Activated CD4-positive, alpha-beta T cell treated with anti-CD3 and anti-CD28 coated beads for 4 hours (primary cell): Measurements from ENCODE around the gene C12orf43.

ENCODE experiments used
- DNase-seq, 2 donors: peaks; one replicate each; pipeline ENCODE4 v3.0.0-alpha.2; 2020

C12orf43 gene

DNA sequence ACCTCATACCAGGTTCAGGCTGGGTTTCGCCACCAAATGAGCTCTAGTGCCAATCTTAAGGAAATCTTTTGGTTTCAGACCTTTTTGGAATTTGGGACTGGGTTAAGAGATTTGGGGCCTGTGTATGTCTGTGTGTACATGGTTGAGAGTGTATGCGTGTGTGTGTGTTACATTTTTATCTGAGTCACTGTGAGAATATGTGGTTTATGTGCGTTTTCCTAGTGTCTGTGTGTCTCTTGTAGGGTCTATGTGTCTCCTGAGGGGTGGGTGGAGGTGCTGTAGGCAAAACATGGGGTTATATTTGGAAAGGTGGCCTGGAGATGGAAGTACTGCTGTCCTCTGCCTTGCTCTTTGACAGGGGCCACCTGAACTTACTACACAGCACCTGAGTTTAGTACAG is 17.9 kb downstream of the C12orf43 start:
- no peak for DNase-seq

DNA sequence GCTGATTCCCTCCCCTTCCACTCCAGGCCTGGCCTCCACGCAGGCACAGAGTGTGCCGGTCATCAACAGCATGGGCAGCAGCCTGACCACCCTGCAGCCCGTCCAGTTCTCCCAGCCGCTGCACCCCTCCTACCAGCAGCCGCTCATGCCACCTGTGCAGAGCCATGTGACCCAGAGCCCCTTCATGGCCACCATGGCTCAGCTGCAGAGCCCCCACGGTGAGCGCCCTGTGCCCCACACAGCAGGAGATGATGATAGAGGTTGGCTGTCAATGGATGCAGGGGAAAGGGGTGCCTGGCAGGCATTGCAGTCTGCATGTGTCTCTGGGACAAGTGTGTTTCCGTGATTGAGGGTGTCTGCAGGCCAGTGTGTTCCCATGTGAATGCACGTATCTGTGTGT is 18.8 kb downstream of the C12orf43 start:
- no peak for DNase-seq

DNA sequence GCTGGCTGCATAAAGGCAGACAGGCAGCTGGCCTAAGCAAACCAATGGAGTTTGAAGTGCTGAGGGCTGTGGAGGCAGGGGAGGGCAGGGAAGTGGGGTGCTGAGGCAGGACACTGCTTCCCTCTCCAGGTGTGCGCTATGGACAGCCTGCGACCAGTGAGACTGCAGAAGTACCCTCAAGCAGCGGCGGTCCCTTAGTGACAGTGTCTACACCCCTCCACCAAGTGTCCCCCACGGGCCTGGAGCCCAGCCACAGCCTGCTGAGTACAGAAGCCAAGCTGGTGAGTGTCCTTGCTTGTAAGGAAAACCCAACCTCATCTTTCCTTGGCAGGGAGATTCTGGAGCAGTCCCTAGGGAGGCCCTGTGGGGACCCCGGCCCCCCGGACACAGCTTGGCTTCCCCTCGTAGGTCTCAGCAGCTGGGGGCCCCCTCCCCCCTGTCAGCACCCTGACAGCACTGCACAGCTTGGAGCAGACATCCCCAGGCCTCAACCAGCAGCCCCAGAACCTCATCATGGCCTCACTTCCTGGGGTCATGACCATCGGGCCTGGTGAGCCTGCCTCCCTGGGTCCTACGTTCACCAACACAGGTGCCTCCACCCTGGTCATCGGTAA is 20.0 kb downstream of the C12orf43 start:
- no peak for DNase-seq

DNA sequence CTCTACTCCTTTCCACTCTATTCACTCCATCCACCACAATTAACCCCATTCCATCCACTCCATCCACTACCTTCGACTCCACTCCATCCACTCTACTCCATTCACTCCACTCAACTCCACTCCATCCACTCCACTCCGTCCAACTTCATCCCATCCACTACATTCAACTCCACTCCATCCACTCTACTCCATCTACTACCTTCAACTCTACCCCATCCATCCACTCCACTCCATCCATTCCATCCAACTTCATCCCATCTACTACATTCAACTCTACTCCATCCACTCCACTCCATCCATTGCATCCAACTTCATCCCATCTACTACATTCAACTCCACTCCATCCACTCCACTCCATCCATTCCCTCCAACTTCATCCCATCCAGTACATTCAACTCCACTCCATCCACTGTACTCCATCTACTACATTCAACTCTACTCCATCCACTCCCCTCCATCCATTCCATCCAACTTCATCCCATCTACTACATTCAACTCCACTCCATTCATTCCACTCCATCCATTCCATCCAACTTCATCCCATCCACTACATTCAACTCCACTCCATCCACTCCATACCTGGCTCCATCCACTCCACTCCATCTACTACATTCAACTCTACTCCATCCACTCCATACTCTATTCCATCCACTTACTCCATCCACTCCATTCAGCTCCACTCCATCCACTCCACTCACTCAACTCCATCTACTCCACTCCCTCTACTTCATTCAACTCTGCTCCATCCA is 21.5 kb downstream of the C12orf43 start:
- DNase-seq = no peak

DNA sequence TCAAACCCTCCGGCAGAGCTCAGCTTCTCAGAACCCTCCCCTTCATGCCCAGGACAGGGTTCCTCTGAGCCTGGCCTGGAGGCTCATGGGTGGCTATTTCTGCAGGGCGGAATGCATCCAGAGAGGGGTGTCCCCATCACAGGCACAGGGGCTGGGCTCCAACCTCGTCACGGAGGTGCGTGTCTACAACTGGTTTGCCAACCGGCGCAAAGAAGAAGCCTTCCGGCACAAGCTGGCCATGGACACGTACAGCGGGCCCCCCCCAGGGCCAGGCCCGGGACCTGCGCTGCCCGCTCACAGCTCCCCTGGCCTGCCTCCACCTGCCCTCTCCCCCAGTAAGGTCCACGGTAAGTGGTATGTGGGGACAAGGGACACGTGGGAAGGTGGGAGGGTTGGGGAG is 22.2 kb downstream of the C12orf43 start:
- DNase-seq = no peak

DNA sequence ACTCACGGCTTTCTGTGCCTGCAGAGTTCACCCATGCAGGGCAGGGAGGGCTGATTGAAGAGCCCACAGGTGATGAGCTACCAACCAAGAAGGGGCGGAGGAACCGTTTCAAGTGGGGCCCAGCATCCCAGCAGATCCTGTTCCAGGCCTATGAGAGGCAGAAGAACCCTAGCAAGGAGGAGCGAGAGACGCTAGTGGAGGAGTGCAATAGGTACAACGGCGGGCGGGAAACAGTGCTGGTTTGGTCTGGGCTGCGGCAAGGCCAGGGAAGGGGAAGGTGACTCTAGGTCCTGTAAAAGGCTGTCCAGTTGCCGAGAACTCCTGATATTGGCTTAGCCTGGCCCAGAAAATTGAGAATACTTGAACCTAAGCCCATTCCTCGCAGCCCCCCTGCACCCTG is 22.8 kb downstream of the C12orf43 start:
- no peak for DNase-seq

DNA sequence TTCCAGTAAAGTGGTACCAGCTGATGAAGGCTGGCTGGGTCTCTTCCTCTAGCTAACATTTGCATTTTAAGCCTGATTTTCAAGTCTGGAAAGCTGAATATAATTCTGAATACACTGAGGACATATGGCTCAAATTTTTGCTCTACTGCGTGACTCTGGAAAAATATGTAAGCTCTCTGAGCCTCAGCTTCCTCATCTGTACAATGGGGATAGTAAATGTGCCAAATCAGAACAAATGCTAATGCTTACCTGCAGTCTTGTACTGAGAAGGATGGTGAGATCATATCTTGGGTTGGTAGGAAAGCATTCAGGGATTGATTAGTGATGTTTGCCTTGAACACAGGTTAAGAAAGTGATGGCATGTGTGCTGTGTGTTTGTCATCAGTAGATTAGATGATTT is 23.3 kb downstream of the C12orf43 start:
- DNase-seq = no peak

DNA sequence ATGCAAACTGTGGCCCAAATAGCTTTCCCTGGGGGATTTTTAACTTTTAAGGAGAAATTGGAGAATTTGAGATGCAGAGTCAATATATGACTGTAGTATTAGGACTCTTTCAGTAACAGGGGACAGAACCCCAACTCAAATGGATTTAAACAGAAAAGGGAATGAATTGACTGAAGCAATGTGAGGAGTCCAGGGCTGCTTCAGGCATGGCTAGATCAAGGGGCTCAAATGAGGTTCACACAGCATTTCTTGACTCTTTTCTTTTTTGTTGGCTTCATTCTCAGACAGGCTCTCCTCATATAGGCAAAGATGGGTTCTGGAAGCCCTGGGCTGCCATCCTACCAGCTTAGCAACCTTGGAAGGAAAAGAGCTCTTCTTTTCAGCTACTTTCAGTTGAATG is 24.3 kb downstream of the C12orf43 start:
- no peak for DNase-seq

DNA sequence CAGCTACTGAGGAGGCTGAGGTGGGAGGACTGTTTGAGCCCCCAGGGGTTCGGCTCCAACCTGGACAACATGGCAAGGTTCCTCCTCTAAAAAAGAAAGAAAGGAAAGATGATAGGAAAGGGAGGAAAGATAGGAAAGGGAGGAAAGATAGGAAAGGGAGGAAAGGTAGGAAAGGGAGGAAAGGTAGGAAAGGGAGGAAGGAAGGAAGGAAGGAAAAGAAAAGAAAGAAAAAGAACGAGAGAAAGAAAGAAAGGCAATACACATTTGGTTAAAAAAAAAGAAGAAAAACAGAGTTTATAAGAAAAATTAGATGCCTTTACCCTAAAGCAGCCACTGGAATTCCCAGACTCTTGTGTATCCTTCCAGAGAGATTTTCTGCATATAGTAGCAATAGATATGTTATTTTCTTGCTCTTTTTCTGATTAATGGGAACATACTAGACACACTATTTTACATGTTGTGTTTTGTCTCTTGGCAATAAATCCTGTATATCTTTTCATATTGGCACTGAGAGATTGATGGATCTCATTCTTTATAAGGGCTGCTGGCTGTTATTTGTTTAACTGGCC is 25.7 kb downstream of the C12orf43 start:
- no peak for DNase-seq

DNA sequence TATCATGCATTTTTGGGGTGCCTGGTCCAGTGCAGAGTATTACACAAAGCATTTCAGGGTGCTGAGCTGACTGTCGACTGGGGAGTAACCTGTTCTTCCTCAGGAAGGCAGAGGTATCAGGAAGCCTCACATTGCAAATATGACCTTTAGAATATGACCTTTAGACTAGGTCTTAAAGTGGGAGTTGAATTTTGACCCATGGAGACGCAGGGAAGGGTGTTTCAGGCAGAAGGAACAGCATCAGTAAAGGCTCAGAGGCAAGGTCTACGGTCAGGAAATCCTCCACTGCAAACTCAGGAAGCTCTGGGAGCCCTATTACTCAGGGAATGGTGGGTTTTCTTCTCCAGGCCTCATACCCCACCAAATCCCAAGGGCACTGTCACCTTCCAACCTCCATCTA is 26.6 kb downstream of the C12orf43 start:
- no peak for DNase-seq

DNA sequence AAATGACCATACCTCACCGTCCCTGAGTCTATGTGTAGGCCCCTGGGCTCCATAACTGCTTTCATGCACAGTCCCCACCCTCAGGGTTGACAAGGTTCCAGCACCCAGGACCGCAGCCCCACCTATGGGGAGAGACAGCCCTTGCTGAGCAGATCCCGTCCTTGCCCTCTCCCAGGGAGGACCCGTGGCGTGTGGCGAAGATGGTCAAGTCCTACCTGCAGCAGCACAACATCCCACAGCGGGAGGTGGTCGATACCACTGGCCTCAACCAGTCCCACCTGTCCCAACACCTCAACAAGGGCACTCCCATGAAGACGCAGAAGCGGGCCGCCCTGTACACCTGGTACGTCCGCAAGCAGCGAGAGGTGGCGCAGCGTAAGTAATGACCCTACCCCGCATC is 27.6 kb downstream of the C12orf43 start:
- DNase-seq = no peak

DNA sequence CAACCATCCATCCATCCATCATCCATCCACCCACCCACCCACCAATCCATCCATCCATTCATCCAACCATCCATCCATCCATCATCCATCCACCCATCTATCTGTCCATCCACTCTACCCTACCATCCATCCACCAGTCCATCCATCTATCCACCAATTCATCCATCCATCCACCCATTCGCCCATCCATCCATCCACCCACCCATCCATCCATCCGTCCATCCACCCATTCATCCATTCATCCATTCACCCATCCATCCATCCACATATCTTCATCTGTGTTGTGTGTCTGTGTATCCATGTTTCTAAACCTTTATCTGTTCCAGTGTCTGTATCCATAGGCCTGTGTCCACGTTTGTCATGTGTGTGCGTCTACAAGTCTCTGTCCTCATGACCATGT is 28.1 kb downstream of the C12orf43 start:
- no peak for DNase-seq

DNA sequence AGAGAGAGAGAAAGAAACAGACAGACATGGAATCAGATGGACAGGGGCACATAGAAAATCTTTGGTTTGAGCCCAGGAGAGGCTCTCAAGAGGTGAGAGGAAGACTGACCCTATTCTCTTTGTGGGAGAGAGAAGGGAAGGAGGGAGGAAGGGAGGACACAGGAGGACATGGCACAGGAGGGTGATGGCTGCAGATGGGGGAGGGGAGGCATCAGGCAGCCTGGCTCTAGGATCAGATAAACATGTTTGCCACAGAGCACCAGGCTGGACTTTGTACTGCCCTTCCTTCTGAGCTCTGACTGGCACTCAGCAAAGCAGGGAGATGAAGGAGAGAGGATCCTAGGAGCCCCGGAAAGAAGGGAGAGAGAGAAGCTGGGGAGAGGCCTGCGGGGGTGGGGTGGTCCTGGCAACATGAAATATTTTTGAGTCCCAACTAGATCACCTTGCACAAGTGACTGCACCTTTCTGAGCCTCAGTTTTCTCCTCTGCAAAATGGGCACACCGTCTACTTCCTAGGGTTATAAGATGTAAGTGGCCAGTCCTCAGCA is 31.9 kb downstream of the C12orf43 start:
- DNase-seq = no peak

DNA sequence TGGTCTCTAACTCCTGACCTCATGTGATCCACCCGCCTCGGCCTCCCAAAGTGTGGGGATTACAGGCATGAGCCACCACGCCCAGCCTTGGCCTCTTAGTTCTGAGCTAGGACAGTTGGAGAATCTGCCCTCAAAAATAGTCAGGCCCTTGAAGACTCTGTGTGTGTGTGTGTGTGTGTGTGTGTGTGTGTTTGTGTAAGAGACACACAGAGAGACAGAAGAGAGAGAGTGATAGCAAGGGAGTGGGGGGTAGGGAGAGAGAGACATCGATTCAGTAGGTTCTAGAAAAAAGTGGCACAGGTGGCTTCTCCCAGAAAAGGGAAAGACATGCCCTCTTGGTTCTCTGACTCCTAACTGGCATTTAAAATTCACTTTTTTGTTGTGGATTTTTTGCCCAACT is 32.5 kb downstream of the C12orf43 start:
- no peak for DNase-seq

DNA sequence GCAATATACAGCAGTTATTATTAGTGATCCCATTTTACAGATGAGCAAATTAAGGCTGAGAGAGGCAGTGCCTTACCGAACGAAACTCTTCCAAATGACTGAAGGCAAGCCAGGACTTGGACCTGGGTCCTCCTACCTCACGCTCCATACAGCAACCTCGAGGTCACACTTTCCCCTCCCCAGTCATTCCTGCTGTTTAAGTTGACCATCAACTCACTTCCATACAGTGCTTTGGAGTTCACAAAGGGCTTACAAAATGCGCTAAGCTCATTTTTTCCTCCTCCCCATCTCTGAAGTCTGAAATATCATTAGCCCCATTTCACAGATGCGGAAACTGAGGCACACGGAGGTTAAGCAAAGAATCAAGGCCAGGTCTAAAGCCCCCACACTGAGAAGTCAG is 33.6 kb downstream of the C12orf43 start:
- DNase-seq = no peak

DNA sequence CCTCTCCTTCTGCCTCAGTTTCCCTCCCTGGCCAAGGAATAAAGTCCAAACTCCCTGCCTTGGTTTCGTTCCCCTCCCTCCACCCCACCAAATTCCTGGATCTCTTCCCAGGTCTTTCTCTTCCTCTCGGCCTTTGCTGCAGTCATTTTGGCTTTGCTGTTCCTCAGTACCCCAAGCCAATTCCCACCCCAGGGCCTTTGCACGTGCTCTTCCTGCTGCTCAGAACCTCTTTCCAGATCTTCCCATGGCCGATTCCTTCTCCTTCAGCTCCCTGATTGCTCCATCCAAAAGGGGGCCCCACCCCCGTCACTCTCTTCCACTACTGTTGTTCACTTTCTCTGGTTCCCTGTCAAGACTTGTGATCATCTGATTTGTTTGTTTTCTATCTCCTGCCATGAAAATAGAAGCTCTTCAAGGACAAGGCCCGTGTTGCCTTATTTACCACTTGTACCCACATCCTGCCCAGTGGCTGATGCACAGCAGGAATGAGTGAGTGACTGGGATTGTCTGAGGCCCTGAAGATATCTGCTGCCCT is 34.8 kb downstream of the C12orf43 start:
- no peak for DNase-seq

DNA sequence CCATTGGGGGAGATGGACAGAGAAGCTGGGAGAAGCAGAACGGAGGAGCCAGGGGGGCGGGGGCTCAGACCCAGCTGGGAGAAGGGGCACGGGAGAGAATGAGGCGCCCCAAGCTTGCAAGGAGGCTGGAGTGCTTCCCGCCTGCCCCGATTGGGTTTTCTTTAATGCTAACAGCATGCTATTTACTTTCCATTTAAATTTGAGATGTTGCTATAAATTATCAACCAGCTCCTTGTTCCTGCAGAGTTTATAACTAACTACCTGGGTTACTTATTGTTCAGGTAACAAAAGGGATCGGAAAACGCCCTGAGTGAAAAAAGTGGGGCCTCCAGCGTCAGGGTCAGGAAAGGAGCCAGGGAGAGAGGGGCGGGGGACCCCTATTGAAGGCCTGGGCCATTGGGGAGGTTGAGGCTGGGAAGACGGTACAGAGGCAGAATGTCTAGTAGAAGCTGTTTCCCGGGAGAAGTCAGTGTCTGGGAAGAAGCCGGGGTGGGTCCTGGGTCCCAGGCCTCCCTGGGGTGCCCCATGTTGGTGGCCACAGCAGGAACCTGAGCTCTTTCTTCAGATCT is 35.4 kb downstream of the C12orf43 start:
- no peak for DNase-seq

DNA sequence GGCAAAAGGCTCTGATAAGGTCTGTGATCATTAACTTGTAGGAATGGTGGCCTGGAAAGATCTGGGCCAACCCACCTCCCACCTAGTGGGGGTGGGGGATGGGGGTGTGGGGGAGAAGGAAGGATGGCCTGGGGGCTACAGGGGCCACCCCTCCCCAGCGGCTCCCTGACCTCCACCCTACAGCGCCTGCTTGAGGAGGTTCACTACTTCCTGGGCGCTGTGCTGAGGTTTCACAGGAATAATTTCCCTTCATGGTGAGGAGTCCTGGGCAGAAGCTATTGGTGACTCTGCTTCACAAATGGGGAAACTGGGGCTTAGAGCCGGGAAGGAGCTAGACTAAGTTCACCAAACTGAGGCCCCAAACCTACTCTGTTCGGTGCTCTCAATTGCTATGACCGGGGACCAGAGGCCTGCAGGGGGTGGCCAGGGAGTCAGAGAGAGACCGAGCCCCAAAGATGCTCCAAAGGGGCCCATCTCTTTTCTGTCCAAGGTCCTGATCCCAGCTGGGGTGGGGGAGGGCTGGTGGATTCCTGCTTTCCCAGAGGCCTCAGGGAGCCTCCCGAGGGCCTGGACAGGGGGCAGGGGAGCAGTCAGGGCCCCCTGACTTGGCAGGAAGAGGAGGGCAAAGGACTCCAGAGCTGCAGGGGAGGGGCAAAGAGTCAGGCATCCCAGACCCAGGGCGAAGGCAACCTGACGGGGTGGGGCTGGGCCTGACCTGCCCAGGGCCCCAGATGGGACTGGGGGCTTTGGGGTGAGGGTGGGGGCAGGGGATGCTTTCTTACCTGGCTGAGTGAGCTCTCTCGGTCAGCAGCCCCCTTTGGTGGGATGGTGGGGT is 36.2 kb downstream of the C12orf43 start:
- DNase-seq = no peak

DNA sequence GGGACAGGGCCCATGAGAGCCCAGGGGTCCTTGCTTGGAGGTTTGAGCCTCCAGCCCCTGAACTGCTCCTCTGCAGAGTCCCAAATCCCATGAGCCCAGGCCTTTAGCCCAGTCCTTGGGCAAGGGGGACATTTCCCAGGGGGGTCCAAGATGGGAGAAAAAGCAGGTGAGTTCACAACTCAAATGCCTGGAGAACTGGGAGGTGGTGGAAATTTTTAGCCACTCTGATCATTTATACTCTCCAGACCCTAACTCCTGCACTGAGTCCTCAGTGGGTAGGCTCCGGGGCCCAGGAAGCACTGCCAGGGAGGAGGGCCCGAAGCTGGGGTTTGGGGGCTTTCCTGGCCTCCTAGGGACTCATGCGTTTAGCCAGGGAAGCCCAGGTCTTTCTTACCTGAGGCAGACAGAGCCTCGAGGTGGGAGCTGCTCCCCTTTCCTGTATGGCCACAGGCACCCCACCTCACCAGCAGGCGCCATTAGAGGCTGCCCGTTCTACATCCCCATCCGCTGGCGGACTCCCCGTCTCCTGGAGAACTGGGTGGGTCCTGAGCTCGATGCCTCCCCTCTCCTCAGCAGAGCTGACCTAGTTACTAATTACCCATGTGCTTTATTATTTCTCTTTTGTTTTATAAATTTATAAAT is 36.9 kb downstream of the C12orf43 start:
- DNase-seq = no peak

DNA sequence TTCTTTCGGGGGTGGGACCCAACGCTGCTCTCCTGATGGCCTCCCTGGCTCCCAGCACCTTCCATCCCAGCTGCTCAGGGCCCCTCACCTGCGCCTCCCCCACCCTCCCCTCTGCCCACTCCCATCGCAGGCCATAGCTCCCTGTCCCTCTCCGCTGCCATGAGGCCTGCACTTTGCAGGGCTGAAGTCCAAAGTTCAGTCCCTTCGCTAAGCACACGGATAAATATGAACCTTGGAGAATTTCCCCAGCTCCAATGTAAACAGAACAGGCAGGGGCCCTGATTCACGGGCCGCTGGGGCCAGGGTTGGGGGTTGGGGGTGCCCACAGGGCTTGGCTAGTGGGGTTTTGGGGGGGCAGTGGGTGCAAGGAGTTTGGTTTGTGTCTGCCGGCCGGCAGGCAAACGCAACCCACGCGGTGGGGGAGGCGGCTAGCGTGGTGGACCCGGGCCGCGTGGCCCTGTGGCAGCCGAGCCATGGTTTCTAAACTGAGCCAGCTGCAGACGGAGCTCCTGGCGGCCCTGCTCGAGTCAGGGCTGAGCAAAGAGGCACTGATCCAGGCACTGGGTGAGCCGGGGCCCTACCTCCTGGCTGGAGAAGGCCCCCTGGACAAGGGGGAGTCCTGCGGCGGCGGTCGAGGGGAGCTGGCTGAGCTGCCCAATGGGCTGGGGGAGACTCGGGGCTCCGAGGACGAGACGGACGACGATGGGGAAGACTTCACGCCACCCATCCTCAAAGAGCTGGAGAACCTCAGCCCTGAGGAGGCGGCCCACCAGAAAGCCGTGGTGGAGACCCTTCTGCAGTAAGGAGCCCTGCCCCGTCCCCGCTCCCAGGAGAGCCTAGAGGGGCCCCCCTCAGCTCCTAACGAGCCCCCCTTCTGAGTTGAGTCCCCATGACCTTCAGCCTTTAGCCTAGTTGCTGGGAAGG is 37.7 kb downstream of the C12orf43 start, which contains the start of gene HNF1A:
Gene HNF1A, plus strand, starts transcription at position 248 of the 924 bp plus-strand sequence. Its CDS starts 226 bp downstream, at position 474.
- no peak for DNase-seq
